ENCODE measurements around the gene RHNO1.
A peak's percentile ranks its signal among the peaks of the same experiment; 100 is the strongest.

Gene RHNO1

GRCh38 chr12:2890388-2891239, 13.6 kb downstream of the RHNO1 start, which contains the start of gene TULP3:
TULP3 (plus strand) TSS chr12:2890891; CDS start chr12:2890948, 57 bp downstream.
- peak within 1 kb of the TSS; percentile 84 for H3K9ac ChIP-seq (ENCODE audit: insufficient read length)
- no peak for TF ChIP-seq EZH2 (IDR thresholded peaks at IDR 0.05)
- peak; percentile 91 for TF ChIP-seq POLR2AphosphoS5 (IDR thresholded peaks at IDR 0.05; ENCODE audit: borderline replicate concordance, low read depth, low read length)
- peak; percentile 79 for DNase-seq (ENCODE audit: low read depth, low spot score)
- H3K4me3 ChIP-seq = peak within 1 kb of the TSS; percentile 84
- H3K36me3 ChIP-seq (ENCODE audit: insufficient read depth, low read length) = peaks cover 17% of the 10 kb centered on the region
- no peaks in the 10 kb centered on the region for H3K9me3 ChIP-seq (ENCODE audit: low read depth, low read length)
- peak within 1 kb of the TSS; percentile 72; the same call in 1 of the 2 replicates for H3K27ac ChIP-seq

GRCh38 chr12:2891240-2892053, 14.4 kb downstream of the RHNO1 start:
- Histone ChIP-seq H3K36me3 (ENCODE audit: insufficient read depth, low read length) (peaks cover 13% of the 10 kb centered on the region), H3K4me3 (peak overlapping the region; percentile 84), H3K27ac (peak overlapping the region; percentile 27; the same call in 1 of the 2 replicates), H3K9ac (ENCODE audit: insufficient read length) (peak overlapping the region; percentile 79), H3K9me3 (ENCODE audit: low read depth, low read length) (no peaks in the 10 kb centered on the region)
- no peak for DNase-seq (ENCODE audit: low read depth, low spot score)
- TF ChIP-seq POLR2AphosphoS5 (IDR thresholded peaks at IDR 0.05; ENCODE audit: borderline replicate concordance, low read depth, low read length) (no peak), EZH2 (IDR thresholded peaks at IDR 0.05) (no peak), FOXP2 (optimal IDR thresholded peaks at IDR 0.05; ENCODE audit: control extremely low read depth, extremely low read length, insufficient read depth) (no peak)

GRCh38 chr12:2892246-2892645, 15.2 kb downstream of the RHNO1 start:
- Histone ChIP-seq H3K27ac (no peak overlapping the region), H3K4me3 (peak overlapping the region; percentile 84)

GRCh38 chr12:2893007-2893406, 16.0 kb downstream of the RHNO1 start:
- no peaks in the 10 kb centered on the region for H3K9me3 ChIP-seq (ENCODE audit: low read depth, low read length)
- H3K9ac ChIP-seq (ENCODE audit: insufficient read length) = no peak overlapping the region
- peaks cover 6% of the 10 kb centered on the region for H3K36me3 ChIP-seq (ENCODE audit: insufficient read depth, low read length)
- TF ChIP-seq POLR2AphosphoS5 (IDR thresholded peaks at IDR 0.05; ENCODE audit: borderline replicate concordance, low read depth, low read length) (no peak), FOXP2 (optimal IDR thresholded peaks at IDR 0.05; ENCODE audit: control extremely low read depth, extremely low read length, insufficient read depth) (no peak), EZH2 (IDR thresholded peaks at IDR 0.05) (no peak)
- no peak overlapping the region for H3K4me3 ChIP-seq
- no peak overlapping the region for H3K27ac ChIP-seq
- DNase-seq (ENCODE audit: low read depth, low spot score) = no peak

More at GRCh38 chr12:2892246-2892645, 15.2 kb downstream of the RHNO1 start:
- no peak for TF ChIP-seq POLR2AphosphoS5 (IDR thresholded peaks at IDR 0.05; ENCODE audit: borderline replicate concordance, low read depth, low read length)
- TF ChIP-seq EZH2 (IDR thresholded peaks at IDR 0.05) = no peak
- no peak for TF ChIP-seq FOXP2 (optimal IDR thresholded peaks at IDR 0.05; ENCODE audit: control extremely low read depth, extremely low read length, insufficient read depth)
- Histone ChIP-seq H3K9ac (ENCODE audit: insufficient read length) (no peak overlapping the region), H3K9me3 (ENCODE audit: low read depth, low read length) (no peaks in the 10 kb centered on the region), H3K36me3 (ENCODE audit: insufficient read depth, low read length) (peaks cover 13% of the 10 kb centered on the region)
- no peak for DNase-seq (ENCODE audit: low read depth, low spot score)

- TF ChIP-seq POLR2AphosphoS5 (IDR thresholded peaks at IDR 0.05; ENCODE audit: borderline replicate concordance, low read depth, low read length) = no peak
- TF ChIP-seq EZH2 (IDR thresholded peaks at IDR 0.05) = no peak
- TF ChIP-seq FOXP2 (optimal IDR thresholded peaks at IDR 0.05; ENCODE audit: control extremely low read depth, extremely low read length, insufficient read depth) = no peak
- Histone ChIP-seq H3K36me3 (ENCODE audit: insufficient read depth, low read length) (no peaks in the 10 kb centered on the region), H3K4me3 (0 out of 2 replicates have a peak overlapping the region, but pooled peaks have one; percentile 0), H3K27ac (peak overlapping the region; percentile 45), H3K9ac (ENCODE audit: insufficient read length) (no peak overlapping the region), H3K9me3 (ENCODE audit: low read depth, low read length) (no peaks in the 10 kb centered on the region)
- DNase-seq (ENCODE audit: low read depth, low spot score) = no peak
Measured at GRCh38 chr12:2895051-2895451, 18.0 kb downstream of the RHNO1 start.

GRCh38 chr12:2895511-2895910, 18.5 kb downstream of the RHNO1 start:
- no peak for DNase-seq (ENCODE audit: low read depth, low spot score)
- peak overlapping the region; percentile 45; the same call in 1 of the 2 replicates for H3K27ac ChIP-seq
- no peak overlapping the region for H3K4me3 ChIP-seq
- TF ChIP-seq EZH2 (IDR thresholded peaks at IDR 0.05) (no peak), FOXP2 (optimal IDR thresholded peaks at IDR 0.05; ENCODE audit: control extremely low read depth, extremely low read length, insufficient read depth) (no peak), POLR2AphosphoS5 (IDR thresholded peaks at IDR 0.05; ENCODE audit: borderline replicate concordance, low read depth, low read length) (no peak)
- H3K9me3 ChIP-seq (ENCODE audit: low read depth, low read length) = no peaks in the 10 kb centered on the region
- no peak overlapping the region for H3K9ac ChIP-seq (ENCODE audit: insufficient read length)
- no peaks in the 10 kb centered on the region for H3K36me3 ChIP-seq (ENCODE audit: insufficient read depth, low read length)

- Histone ChIP-seq H3K27ac (no peak overlapping the region), H3K4me3 (no peak overlapping the region), H3K9ac (ENCODE audit: insufficient read length) (no peak overlapping the region), H3K36me3 (ENCODE audit: insufficient read depth, low read length) (no peaks in the 10 kb centered on the region), H3K9me3 (ENCODE audit: low read depth, low read length) (no peaks in the 10 kb centered on the region)
- no peak for DNase-seq (ENCODE audit: low read depth, low spot score)
- TF ChIP-seq EZH2 (IDR thresholded peaks at IDR 0.05) (no peak), FOXP2 (optimal IDR thresholded peaks at IDR 0.05; ENCODE audit: control extremely low read depth, extremely low read length, insufficient read depth) (no peak), POLR2AphosphoS5 (IDR thresholded peaks at IDR 0.05; ENCODE audit: borderline replicate concordance, low read depth, low read length) (no peak)
Measured at GRCh38 chr12:2897418-2897817, 20.4 kb downstream of the RHNO1 start.

- no peak for TF ChIP-seq POLR2AphosphoS5 (IDR thresholded peaks at IDR 0.05; ENCODE audit: borderline replicate concordance, low read depth, low read length)
- TF ChIP-seq EZH2 (IDR thresholded peaks at IDR 0.05) = no peak
- no peak for TF ChIP-seq FOXP2 (optimal IDR thresholded peaks at IDR 0.05; ENCODE audit: control extremely low read depth, extremely low read length, insufficient read depth)
- Histone ChIP-seq H3K9me3 (ENCODE audit: low read depth, low read length) (no peaks in the 10 kb centered on the region), H3K36me3 (ENCODE audit: insufficient read depth, low read length) (no peaks in the 10 kb centered on the region), H3K4me3 (no peak overlapping the region), H3K27ac (peak overlapping the region; percentile 2; the same call in 1 of the 2 replicates), H3K9ac (ENCODE audit: insufficient read length) (no peak overlapping the region)
- DNase-seq (ENCODE audit: low read depth, low spot score) = no peak
Measured at GRCh38 chr12:2900642-2901041, 23.6 kb downstream of the RHNO1 start.
